ENCODE data around the gene CAMK2B.
"Not testable (repeated sequence)": the region's sequence is repeated elsewhere in the genome, so short reads cannot be mapped to it uniquely, and the experiment has no call there.

The CAMK2B gene

GRCh38 chr7:44187636-44188416 is 137.6 kb downstream of the CAMK2B start:
- no peak for DNase-seq

GRCh38 chr7:44186736-44187135 is 138.7 kb downstream of the CAMK2B start:
- no peak for DNase-seq

GRCh38 chr7:44185729-44186128 is 139.7 kb downstream of the CAMK2B start:
- DNase-seq = no peak

DNA sequence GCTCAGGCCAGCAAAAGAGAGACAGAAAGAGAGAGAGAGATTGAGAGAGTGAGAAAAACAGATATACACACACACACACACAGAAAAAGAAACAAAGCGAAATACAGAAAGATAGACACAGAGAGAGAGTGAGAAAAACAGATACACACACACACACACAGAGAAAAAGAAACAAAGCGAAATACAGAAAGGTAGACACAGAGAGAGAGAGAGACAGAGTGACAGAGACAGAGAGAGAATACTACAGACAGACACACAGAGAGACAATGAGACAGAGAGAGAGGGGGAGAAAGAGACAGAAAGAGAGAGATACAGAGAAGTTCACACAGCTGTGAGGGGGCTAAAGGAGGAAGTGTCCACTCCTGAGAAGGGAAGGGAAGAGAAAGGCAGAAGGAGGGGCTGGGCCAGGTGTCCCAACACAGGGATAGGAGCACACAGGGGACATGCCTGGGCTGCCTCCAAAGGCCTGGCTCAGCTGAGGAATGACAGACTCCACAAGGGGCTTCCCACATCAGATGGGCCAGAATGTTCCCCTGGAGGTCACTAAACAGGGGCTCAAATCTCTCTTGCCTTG is 140.4 kb downstream of the CAMK2B start:
- DNase-seq = no peak

- DNase-seq = peak; percentile 87
Measured at GRCh38 chr7:44184206-44184872, 141.1 kb downstream of the CAMK2B start.

DNA sequence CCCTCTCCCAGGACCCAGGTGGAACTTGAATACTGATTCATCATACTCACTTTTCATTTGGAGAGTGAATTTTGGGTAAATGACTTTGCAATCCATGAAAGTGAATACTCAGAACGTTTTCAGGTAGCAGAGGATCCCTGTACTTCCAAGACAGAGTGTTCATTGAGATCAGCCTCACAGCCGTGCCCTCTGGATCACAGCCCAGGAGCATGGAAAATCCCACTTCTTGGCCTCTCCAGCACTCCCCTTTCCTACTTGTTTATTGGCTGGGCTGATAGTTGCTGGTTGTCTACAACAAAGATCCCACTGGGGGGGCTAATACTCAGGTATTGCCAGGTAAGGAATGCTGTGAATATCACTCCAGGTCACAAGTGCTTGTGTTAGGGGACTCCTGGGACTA is 142.0 kb downstream of the CAMK2B start:
- peak; percentile 61 for DNase-seq

DNA sequence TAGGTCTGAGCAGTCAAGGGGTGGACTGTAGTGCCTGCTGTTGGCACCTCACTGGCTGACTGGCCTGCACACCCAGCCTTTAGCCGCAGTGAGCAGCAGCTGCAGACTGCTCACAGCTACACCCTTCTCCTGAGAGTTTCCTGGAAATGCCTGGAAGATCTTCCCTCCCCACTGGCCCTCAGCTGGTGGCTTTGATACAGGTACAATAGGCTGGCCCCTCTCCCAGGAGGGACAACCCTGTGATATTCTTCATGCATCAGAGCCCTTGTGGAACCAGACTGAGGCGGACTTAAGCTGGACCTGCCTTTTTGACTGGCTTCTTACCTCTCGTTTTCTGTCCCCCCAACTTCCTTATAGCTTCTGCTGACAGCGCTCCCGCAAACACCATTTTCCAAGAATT is 142.6 kb downstream of the CAMK2B start:
- no peak for DNase-seq

DNA sequence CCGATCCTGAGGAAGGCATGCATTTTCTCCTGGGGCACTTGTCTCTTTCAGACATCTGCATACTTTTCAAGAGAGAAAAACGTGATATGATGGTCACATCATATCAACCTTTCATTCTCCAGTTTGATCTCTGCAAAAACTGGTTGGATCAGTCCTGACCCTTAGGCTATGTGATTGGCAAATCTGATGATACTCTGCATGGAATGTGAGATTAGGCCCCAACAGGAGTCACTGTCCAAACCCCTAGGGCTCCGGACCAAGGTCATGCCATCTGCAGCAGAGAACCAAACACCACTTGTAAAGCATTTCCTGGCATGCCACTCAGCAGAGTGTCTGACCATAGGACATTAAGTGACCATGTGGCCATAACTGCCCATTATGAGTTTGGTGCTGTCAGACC is 144.8 kb downstream of the CAMK2B start:
- no peak for DNase-seq

- DNase-seq = peak; percentile 75
Measured at GRCh38 chr7:44177570-44178131, 147.7 kb downstream of the CAMK2B start.

GRCh38 chr7:44176486-44176885 is 148.9 kb downstream of the CAMK2B start:
- no peak for DNase-seq

- DNase-seq = no peak
Measured at GRCh38 chr7:44175730-44176129, 149.7 kb downstream of the CAMK2B start.

GRCh38 chr7:44174694-44174948 is 150.8 kb downstream of the CAMK2B start:
- not testable (repeated sequence) for DNase-seq

GRCh38 chr7:44173911-44174693 is 151.3 kb downstream of the CAMK2B start:
- DNase-seq = no peak

GRCh38 chr7:44172803-44173424 is 152.5 kb downstream of the CAMK2B start:
- DNase-seq = no peak

- no peak for DNase-seq
Measured at GRCh38 chr7:44172352-44172751, 153.0 kb downstream of the CAMK2B start.

GRCh38 chr7:44171901-44172300 is 153.5 kb downstream of the CAMK2B start:
- not testable (repeated sequence) for DNase-seq

GRCh38 chr7:44167920-44168319 is 157.5 kb downstream of the CAMK2B start:
- DNase-seq = no peak

All from NCI-H226 (cell line).